DOHH2 (cell line): ENCODE results near the gene CTAGE9.

Experiments
- H3F3A ChIP-seq: fragments of 200-600 bp; sonication (generic), shearing (Covaris generic); 2 replicates; pipeline ENCODE4 v1.6.0; 2016; ENCODE audit warnings: antibody characterized with exemption, mild to moderate bottlenecking; ENCODE audit not compliant: control insufficient read depth, insufficient read depth
- H3K27ac ChIP-seq: fragments of 200-600 bp; sonication (generic); 2 replicates; pipeline ENCODE4 v1.5.1; 2014; ENCODE audit warnings: low read depth, mild to moderate bottlenecking, low read length, moderate library complexity
- H3K27me3 ChIP-seq: fragments of 200-600 bp; sonication (generic); 2 replicates; pipeline ENCODE4 v1.6.1; 2014; ENCODE audit warnings: mild to moderate bottlenecking, low read length, mixed read lengths; ENCODE audit not compliant: control insufficient read depth
- H3K36me3 ChIP-seq: fragments of 200-600 bp; sonication (generic); 2 replicates; pipeline ENCODE4 v1.6.1; 2014; ENCODE audit warnings: mild to moderate bottlenecking, low read length, moderate library complexity, mixed read lengths; ENCODE audit not compliant: control insufficient read depth
- H3K4me1 ChIP-seq: fragments of 200-600 bp; sonication (generic); 2 replicates; pipeline ENCODE4 v1.6.1; 2014; ENCODE audit warnings: mild to moderate bottlenecking, low read length, mixed read lengths; ENCODE audit not compliant: control insufficient read depth
- H3K4me2 ChIP-seq: fragments of 200-600 bp; sonication (generic); 2 replicates; pipeline ENCODE4 v1.6.0; 2014; ENCODE audit warnings: mild to moderate bottlenecking, low read length, moderate library complexity
- H3K4me3 ChIP-seq: fragments of 200-600 bp; sonication (generic); 2 replicates; pipeline ENCODE4 v1.5.1; 2014; ENCODE audit warnings: mild to moderate bottlenecking, low read length, mixed read lengths
- H3K79me2 ChIP-seq: fragments of 200-600 bp; sonication (generic); 2 replicates; pipeline ENCODE4 v1.6.1; 2014; ENCODE audit warnings: mild to moderate bottlenecking, low read length, mixed read lengths; ENCODE audit not compliant: control insufficient read depth
- H3K9me2 ChIP-seq: fragments of 200-600 bp; sonication (generic); replicated peaks from 2 replicates; pipeline ENCODE4 v1.6.1; 2014; ENCODE audit warnings: mild to moderate bottlenecking, low read length, mixed read lengths; ENCODE audit not compliant: control insufficient read depth
- H3K9me3 ChIP-seq: fragments of 200-600 bp; sonication (generic); 2 replicates; pipeline ENCODE4 v1.6.1; 2014; ENCODE audit warnings: antibody characterized with exemption, low read length, mixed read lengths; ENCODE audit not compliant: control insufficient read depth, insufficient read depth
- H4K20me1 ChIP-seq: fragments of 200-600 bp; sonication (generic); 2 replicates; pipeline ENCODE4 v1.6.0; 2014; ENCODE audit warnings: low read depth, mild to moderate bottlenecking, antibody characterized with exemption, low read length, moderate library complexity; ENCODE audit not compliant: control insufficient read depth, insufficient read depth
- CTCF ChIP-seq: fragments of 200-600 bp; sonication (generic); IDR thresholded peaks from one replicate; pipeline ENCODE4 v1.5.1; 2014; ENCODE audit warnings: antibody characterized with exemption, mild to moderate bottlenecking, low read depth, low read length; ENCODE audit not compliant: poor library complexity, severe bottlenecking
- EZH2phosphoT487 ChIP-seq: fragments of 200-600 bp; sonication (generic); IDR thresholded peaks from 2 replicates; pipeline ENCODE4 v1.6.1; 2017; ENCODE audit warnings: borderline replicate concordance, mild to moderate bottlenecking, antibody characterized with exemption, low read length, moderate library complexity, mixed read lengths

The CTAGE9 gene

GRCh38 chr6:131741688-131742393 is 31.0 kb upstream of the CTAGE9 start:
- TF ChIP-seq CTCF = no peak
- TF ChIP-seq EZH2phosphoT487 = no peak
- H3K27ac ChIP-seq = no peak overlapping the region
- H3K9me3 ChIP-seq = no peaks in the 10 kb centered on the region
- no peaks in the 10 kb centered on the region for H3K27me3 ChIP-seq
- H3K36me3 ChIP-seq = peaks cover 67% of the 10 kb centered on the region
- H3K4me2 ChIP-seq = no peak overlapping the region
- no peaks in the 10 kb centered on the region for H3K9me2 ChIP-seq
- no peaks in the 10 kb centered on the region for H3K79me2 ChIP-seq
- H3K4me1 ChIP-seq = peaks cover 10% of the 10 kb centered on the region
- no peak overlapping the region for H3K4me3 ChIP-seq
- peaks cover 7% of the 10 kb centered on the region; the same call in 1 of the 2 replicates for H3F3A ChIP-seq
- no peaks in the 10 kb centered on the region for H4K20me1 ChIP-seq

- 0 out of 2 replicates have a peak, but pooled peaks cover 3% of the 10 kb centered on the region for H3F3A ChIP-seq
- peaks cover 10% of the 10 kb centered on the region for H3K4me1 ChIP-seq
- no peaks in the 10 kb centered on the region for H3K27me3 ChIP-seq
- H3K9me2 ChIP-seq = no peaks in the 10 kb centered on the region
- H3K79me2 ChIP-seq = no peaks in the 10 kb centered on the region
- H3K4me2 ChIP-seq = no peak overlapping the region
- no peak overlapping the region for H3K4me3 ChIP-seq
- H3K9me3 ChIP-seq = no peaks in the 10 kb centered on the region
- H3K36me3 ChIP-seq = peaks cover 77% of the 10 kb centered on the region
- H4K20me1 ChIP-seq = no peaks in the 10 kb centered on the region
- no peak overlapping the region for H3K27ac ChIP-seq
- TF ChIP-seq EZH2phosphoT487 (no peak), CTCF (no peak)
These were observed 29.3 kb upstream of the CTAGE9 start for GRCh38 chr6:131740161-131740560.

- H3K27ac ChIP-seq = no peak overlapping the region
- no peaks in the 10 kb centered on the region for H4K20me1 ChIP-seq
- H3K9me3 ChIP-seq = no peaks in the 10 kb centered on the region
- H3K36me3 ChIP-seq = peaks cover 79% of the 10 kb centered on the region
- H3K79me2 ChIP-seq = no peaks in the 10 kb centered on the region
- H3K27me3 ChIP-seq = no peaks in the 10 kb centered on the region
- no peak overlapping the region for H3K4me3 ChIP-seq
- TF ChIP-seq CTCF (no peak), EZH2phosphoT487 (no peak)
- no peak overlapping the region for H3K4me2 ChIP-seq
- 0 out of 2 replicates have a peak, but pooled peaks cover 3% of the 10 kb centered on the region for H3F3A ChIP-seq
- peaks cover 10% of the 10 kb centered on the region for H3K4me1 ChIP-seq
- no peaks in the 10 kb centered on the region for H3K9me2 ChIP-seq
These were observed 28.3 kb upstream of the CTAGE9 start for GRCh38 chr6:131739136-131739535.
